Measurements from ENCODE around the gene NQO2. TPM values are rescaled to one million over a fixed set of nuclear protein-coding genes. Genes with fewer than 3 reads are reported as not detected.
A peak's percentile ranks its signal among the peaks of the same experiment; 100 is the strongest.
"Not testable (repeated sequence)": the region's sequence is repeated elsewhere in the genome, so short reads cannot be mapped to it uniquely, and the experiment has no call there.

NQO2 gene
- total RNA-seq, 2 experiments from 2014 or later = 17.0 to 17.5 TPM

GRCh38 chr6:2962004-2962403 is 37.7 kb upstream of the NQO2 start:
- no peak overlapping the region for H3K4me3 Mint-ChIP-seq
- POLR2A ChIA-PET = no interaction called here

GRCh38 chr6:2962636-2963035 is 37.1 kb upstream of the NQO2 start:
- Mint-ChIP-seq H3K4me3 (no peak overlapping the region), H3K27ac (no peak overlapping the region), H3K36me3 (peaks cover 9% of the 10 kb centered on the region), H3K27me3 (no peaks in the 10 kb centered on the region), H3K4me1 (peaks cover 17% of the 10 kb centered on the region), H3K9me3 (no peaks in the 10 kb centered on the region)
- POLR2A ChIA-PET = interaction anchor here (1.4 kb wide), 1 partner anchor 19 kb away, joined by 3 read pairs; no protein-coding TSS in a partner anchor
- DNase-seq = no peak
- no peak for ATAC-seq (ENCODE audit: low read depth)

More at GRCh38 chr6:2962004-2962403, 37.7 kb upstream of the NQO2 start:
- Mint-ChIP-seq H3K27ac (no peak overlapping the region), H3K9me3 (no peaks in the 10 kb centered on the region), H3K4me1 (peaks cover 11% of the 10 kb centered on the region), H3K27me3 (no peaks in the 10 kb centered on the region), H3K36me3 (peaks cover 5% of the 10 kb centered on the region)
- no peak for DNase-seq
- ATAC-seq (ENCODE audit: low read depth) = no peak

- Mint-ChIP-seq H3K4me3 (no peak overlapping the region), H3K9me3 (no peaks in the 10 kb centered on the region), H3K27me3 (no peaks in the 10 kb centered on the region), H3K36me3 (peaks cover 18% of the 10 kb centered on the region), H3K4me1 (peaks cover 16% of the 10 kb centered on the region), H3K27ac (no peak overlapping the region)
- POLR2A ChIA-PET = interaction anchor here (1.4 kb wide), 1 partner anchor 20 kb away, joined by 3 read pairs; no protein-coding TSS in a partner anchor
- DNase-seq (no peak), ATAC-seq (ENCODE audit: low read depth) (no peak)
Observed at GRCh38 chr6:2963756-2964155, 35.9 kb upstream of the NQO2 start.

- Mint-ChIP-seq H3K36me3 (peaks cover 19% of the 10 kb centered on the region), H3K27ac (no peak overlapping the region), H3K4me1 (peaks cover 18% of the 10 kb centered on the region), H3K9me3 (no peaks in the 10 kb centered on the region), H3K27me3 (no peaks in the 10 kb centered on the region), H3K4me3 (no peak overlapping the region)
- POLR2A ChIA-PET = no interaction called here
- no peak for ATAC-seq (ENCODE audit: low read depth)
- DNase-seq = no peak
Observed at GRCh38 chr6:2964793-2965505, 34.7 kb upstream of the NQO2 start.

- Mint-ChIP-seq H3K27me3 (no peaks in the 10 kb centered on the region), H3K4me3 (no peak overlapping the region), H3K9me3 (no peaks in the 10 kb centered on the region), H3K4me1 (peaks cover 19% of the 10 kb centered on the region), H3K36me3 (peaks cover 16% of the 10 kb centered on the region), H3K27ac (no peak overlapping the region)
- ATAC-seq (ENCODE audit: low read depth) (no peak), DNase-seq (no peak)
- POLR2A ChIA-PET = no interaction called here
Observed at GRCh38 chr6:2966347-2966746, 33.3 kb upstream of the NQO2 start.

GRCh38 chr6:2967936-2968335 is 31.8 kb upstream of the NQO2 start:
- POLR2A ChIA-PET = interaction anchor here (0.6 kb wide), 1 partner anchor 23 kb away, joined by 3 read pairs; no protein-coding TSS in a partner anchor
- Mint-ChIP-seq H3K4me3 (no peak overlapping the region), H3K27me3 (no peaks in the 10 kb centered on the region), H3K36me3 (peaks cover 16% of the 10 kb centered on the region), H3K27ac (no peak overlapping the region), H3K9me3 (no peaks in the 10 kb centered on the region), H3K4me1 (peaks cover 25% of the 10 kb centered on the region)
- no peak for ATAC-seq (ENCODE audit: low read depth)
- DNase-seq = no peak

- Mint-ChIP-seq H3K27me3 (no peaks in the 10 kb centered on the region), H3K4me3 (no peak overlapping the region)
- POLR2A ChIA-PET = interaction anchor here (1.4 kb wide), 1 partner anchor 28 kb away, joined by 5 read pairs; no protein-coding TSS in a partner anchor
Observed at GRCh38 chr6:2968600-2969135, 31.0 kb upstream of the NQO2 start.

GRCh38 chr6:2969549-2969948 is 30.1 kb upstream of the NQO2 start:
- H3K9me3 Mint-ChIP-seq = peaks cover 1% of the 10 kb centered on the region
- POLR2A ChIA-PET = interaction anchor here (1.4 kb wide), 1 partner anchor 29 kb away, joined by 5 read pairs; no protein-coding TSS in a partner anchor
- peaks cover 26% of the 10 kb centered on the region for H3K4me1 Mint-ChIP-seq
- no peak overlapping the region for H3K27ac Mint-ChIP-seq
- H3K4me3 Mint-ChIP-seq = peak overlapping the region; percentile 59
- peaks cover 2% of the 10 kb centered on the region for H3K27me3 Mint-ChIP-seq
- no peak for DNase-seq
- peaks cover 18% of the 10 kb centered on the region for H3K36me3 Mint-ChIP-seq
- ATAC-seq (ENCODE audit: low read depth) = no peak

More at GRCh38 chr6:2968600-2969135, 31.0 kb upstream of the NQO2 start:
- no peak for DNase-seq
- ATAC-seq (ENCODE audit: low read depth) = no peak
- Mint-ChIP-seq H3K27ac (no peak overlapping the region), H3K4me1 (peaks cover 26% of the 10 kb centered on the region), H3K9me3 (peaks cover 1% of the 10 kb centered on the region), H3K36me3 (peaks cover 17% of the 10 kb centered on the region)

- POLR2A ChIA-PET = interaction anchor here (0.7 kb wide), 1 partner anchor 152 kb away, joined by 4 read pairs; no protein-coding TSS in a partner anchor
- ATAC-seq (ENCODE audit: low read depth) = no peak
- H3K4me3 Mint-ChIP-seq = peak overlapping the region; percentile 84
- peak overlapping the region; percentile 85 for H3K27ac Mint-ChIP-seq
- no peak for DNase-seq
- H3K4me1 Mint-ChIP-seq = peaks cover 26% of the 10 kb centered on the region
- H3K36me3 Mint-ChIP-seq = peaks cover 18% of the 10 kb centered on the region
- peaks cover 2% of the 10 kb centered on the region for H3K27me3 Mint-ChIP-seq
- H3K9me3 Mint-ChIP-seq = peaks cover 1% of the 10 kb centered on the region
Observed at GRCh38 chr6:2970034-2970685, 29.5 kb upstream of the NQO2 start.

GRCh38 chr6:2970753-2971419 is 28.8 kb upstream of the NQO2 start:
- POLR2A ChIA-PET = interaction anchor here (0.7 to 1.9 kb wide), 12 partner anchors 12 to 152 kb away, joined by 3 to 32 read pairs (median 5); partner anchors contain the start of genes RIPK1 and SERPINB1
- DNase-seq (peak; percentile 80), ATAC-seq (ENCODE audit: low read depth) (peak; percentile 80)
- Mint-ChIP-seq H3K36me3 (peaks cover 18% of the 10 kb centered on the region), H3K9me3 (peaks cover 1% of the 10 kb centered on the region), H3K4me1 (peaks cover 26% of the 10 kb centered on the region), H3K27ac (peak overlapping the region; percentile 85), H3K4me3 (peak overlapping the region; percentile 90), H3K27me3 (peaks cover 2% of the 10 kb centered on the region)

- Mint-ChIP-seq H3K4me1 (peaks cover 26% of the 10 kb centered on the region), H3K27me3 (peaks cover 5% of the 10 kb centered on the region), H3K9me3 (peaks cover 1% of the 10 kb centered on the region), H3K4me3 (peak within 1 kb of the TSS; percentile 90), H3K27ac (peak within 1 kb of the TSS; percentile 85), H3K36me3 (peaks cover 18% of the 10 kb centered on the region)
- POLR2A ChIA-PET = interaction anchor here (0.6 to 1.9 kb wide), 17 partner anchors 13 to 130 kb away, joined by 3 to 32 read pairs (median 4); partner anchors contain the start of genes NQO2, RIPK1, SERPINB1 and SERPINB9
- DNase-seq (peak; percentile 72), ATAC-seq (ENCODE audit: low read depth) (peak; percentile 66)
Observed at GRCh38 chr6:2971420-2972218, 28.1 kb upstream of the NQO2 start, which contains the start of gene SERPINB6. SERPINB6 (minus strand) TSS chr6:2971567; CDS start chr6:2959332, 12,235 bp downstream.

- H3K9me3 Mint-ChIP-seq; ATAC-seq (ENCODE audit: low read depth); H3K27me3 Mint-ChIP-seq; DNase-seq: not testable (repeated sequence)
- POLR2A ChIA-PET = interaction anchor here (0.6 to 1.9 kb wide), 16 partner anchors 12 to 131 kb away, joined by 3 to 32 read pairs (median 4); partner anchors contain the start of genes NQO2, RIPK1, SERPINB1 and SERPINB9
- Mint-ChIP-seq H3K27ac (peak overlapping the region; percentile 79), H3K36me3 (peaks cover 17% of the 10 kb centered on the region), H3K4me1 (peaks cover 25% of the 10 kb centered on the region), H3K4me3 (peak overlapping the region; percentile 90)
Observed at GRCh38 chr6:2972219-2972487, 27.5 kb upstream of the NQO2 start.

Measured in activated naive CD8-positive, alpha-beta T cell treated with anti-CD3 and anti-CD28 coated beads, Interleukin-2, amount 10 ng/mL, durations not matched to agents 7 days and 5 days (primary cell).